Osteoblast (primary cell): ENCODE data around the gene PAXIP1. TPM values are rescaled to one million over a fixed set of nuclear protein-coding genes. Genes with fewer than 3 reads are reported as not detected.

Experiments
- DNase-seq: peaks from one replicate; pipeline ENCODE4 v3.0.0; 2011; ENCODE audit warnings: low spot score, mixed read lengths; ENCODE audit not compliant: insufficient read length; ENCODE audit errors: missing footprints
- H2AFZ ChIP-seq: 2 replicates; pipeline ENCODE4 v1.6.0; 2011; ENCODE audit warnings: mild to moderate bottlenecking, low read length
- H3K27ac ChIP-seq: 2 replicates; pipeline ENCODE4 v1.5.1; 2011; ENCODE audit warnings: mild to moderate bottlenecking, low read depth, low read length, moderate library complexity
- H3K27me3 ChIP-seq: 2 replicates; pipeline ENCODE4 v1.6.0; 2012; ENCODE audit warnings: mild to moderate bottlenecking, control low read depth, inconsistent platforms, low read length, moderate library complexity; ENCODE audit not compliant: insufficient read depth
- H3K36me3 ChIP-seq: 2 replicates; pipeline ENCODE4 v1.5.1; 2011; ENCODE audit warnings: mild to moderate bottlenecking, low read length, control low read depth, moderate library complexity; ENCODE audit not compliant: insufficient read depth
- H3K4me1 ChIP-seq: 2 replicates; pipeline ENCODE4 v1.5.1; 2011; ENCODE audit warnings: mild to moderate bottlenecking, low read length, control low read depth, moderate library complexity; ENCODE audit not compliant: insufficient read depth
- H3K4me2 ChIP-seq: 2 replicates; pipeline ENCODE4 v1.6.0; 2011; ENCODE audit warnings: mild to moderate bottlenecking, low read length; ENCODE audit not compliant: insufficient read depth
- H3K4me3 ChIP-seq: fragments of 200-600 bp; sonication (generic); 3 replicates; pipeline ENCODE4 v1.5.1; 2012; ENCODE audit warnings: mild to moderate bottlenecking, low read length, inconsistent platforms; ENCODE audit not compliant: insufficient read depth
- H3K79me2 ChIP-seq: 2 replicates; pipeline ENCODE4 v1.6.0; 2012; ENCODE audit warnings: mild to moderate bottlenecking, low read length, control low read depth, inconsistent platforms; ENCODE audit not compliant: insufficient read depth
- H3K9me3 ChIP-seq: 2 replicates; pipeline ENCODE4 v1.5.1; 2011; ENCODE audit warnings: low read depth, low read length, control low read depth
- H4K20me1 ChIP-seq: 2 replicates; pipeline ENCODE4 v1.6.0; 2012; ENCODE audit warnings: mild to moderate bottlenecking, low read length, control low read depth; ENCODE audit not compliant: insufficient read depth
- CTCF ChIP-seq: IDR thresholded peaks from 2 replicates; pipeline ENCODE4 v1.5.1; 2011; ENCODE audit warnings: mild to moderate bottlenecking, low read depth, low read length, moderate library complexity; ENCODE audit errors: extremely low read depth
- total RNA-seq: library from RNA; depleted of rRNA; stranded (reverse); fragments of >200 nt; gene quantifications from 2 replicates; pipeline ENCODE4 v1.2.3, GENCODE V29; 2012

Gene PAXIP1
- total RNA-seq, 1 donor, result 10.5 TPM

GRCh38 chr7:154905146-154905545 lies 97.8 kb downstream of the PAXIP1 start:
- H3K36me3 ChIP-seq, result no peaks in the 10 kb centered on the region
- TF ChIP-seq CTCF, result no peak
- H2AFZ ChIP-seq, result no peak overlapping the region
- H3K27ac ChIP-seq, result no peak overlapping the region
- no peaks in the 10 kb centered on the region for H3K9me3 ChIP-seq
- no peaks in the 10 kb centered on the region for H3K27me3 ChIP-seq
- no peaks in the 10 kb centered on the region for H4K20me1 ChIP-seq
- no peak overlapping the region for H3K4me2 ChIP-seq
- H3K4me1 ChIP-seq, result no peaks in the 10 kb centered on the region
- DNase-seq, result peak; percentile 34
- no peaks in the 10 kb centered on the region for H3K79me2 ChIP-seq
- H3K4me3 ChIP-seq, result no peak overlapping the region

- H3K27me3 ChIP-seq, result no peaks in the 10 kb centered on the region
- no peak overlapping the region for H3K4me3 ChIP-seq
- no peak overlapping the region for H3K4me2 ChIP-seq
- no peaks in the 10 kb centered on the region for H3K9me3 ChIP-seq
- peak; percentile 49 for DNase-seq
- no peak for TF ChIP-seq CTCF
- H3K27ac ChIP-seq, result no peak overlapping the region
- no peaks in the 10 kb centered on the region for H3K36me3 ChIP-seq
- H3K4me1 ChIP-seq, result no peaks in the 10 kb centered on the region
- H3K79me2 ChIP-seq, result no peaks in the 10 kb centered on the region
- no peaks in the 10 kb centered on the region for H4K20me1 ChIP-seq
- no peak overlapping the region for H2AFZ ChIP-seq
Observed at GRCh38 chr7:154903083-154903731, 99.7 kb downstream of the PAXIP1 start.

- H3K36me3 ChIP-seq, result no peaks in the 10 kb centered on the region
- no peaks in the 10 kb centered on the region for H4K20me1 ChIP-seq
- H3K27me3 ChIP-seq, result no peaks in the 10 kb centered on the region
- peak; percentile 4 for DNase-seq
- H3K27ac ChIP-seq, result no peak overlapping the region
- no peak overlapping the region for H3K4me3 ChIP-seq
- no peak for TF ChIP-seq CTCF
- H3K79me2 ChIP-seq, result no peaks in the 10 kb centered on the region
- H3K9me3 ChIP-seq, result no peaks in the 10 kb centered on the region
- no peaks in the 10 kb centered on the region for H3K4me1 ChIP-seq
- no peak overlapping the region for H2AFZ ChIP-seq
- no peak overlapping the region for H3K4me2 ChIP-seq
Observed at GRCh38 chr7:154902600-154903082, 100.3 kb downstream of the PAXIP1 start.

- Histone ChIP-seq H3K27me3 (no peaks in the 10 kb centered on the region), H3K36me3 (no peaks in the 10 kb centered on the region), H4K20me1 (no peaks in the 10 kb centered on the region), H3K4me2 (no peak overlapping the region), H3K79me2 (no peaks in the 10 kb centered on the region), H3K9me3 (no peaks in the 10 kb centered on the region), H3K4me3 (no peak overlapping the region), H3K27ac (no peak overlapping the region), H3K4me1 (no peaks in the 10 kb centered on the region), H2AFZ (no peak overlapping the region)
- TF ChIP-seq CTCF, result no peak
- peak; percentile 22 for DNase-seq
Observed at GRCh38 chr7:154899862-154900261, 103.1 kb downstream of the PAXIP1 start.
